HG02798 (cell line): ENCODE results near the gene CHRNB2.

Experiments used
- ATAC-seq: cut with Tn5 transposase; IDR thresholded peaks from one replicate; pipeline ENCODE4 v1.9.1; 2021; ENCODE audit warnings: mild to moderate bottlenecking; ENCODE audit not compliant: unreplicated experiment, poor library complexity

Gene CHRNB2

GRCh38 chr1:154608397-154609270 is 41.1 kb downstream of the CHRNB2 start:
- ATAC-seq: no peak

- ATAC-seq: no peak
These were observed 42.1 kb downstream of the CHRNB2 start for GRCh38 chr1:154609398-154610380.

- no peak for ATAC-seq
These were observed 43.7 kb downstream of the CHRNB2 start for GRCh38 chr1:154611150-154611862.

GRCh38 chr1:154614247-154614646 is 46.7 kb downstream of the CHRNB2 start:
- ATAC-seq: no peak

- no peak for ATAC-seq
These were observed 47.3 kb downstream of the CHRNB2 start for GRCh38 chr1:154614901-154615300.

GRCh38 chr1:154615411-154615810 is 47.8 kb downstream of the CHRNB2 start:
- ATAC-seq: no peak

GRCh38 chr1:154616659-154617345 is 49.2 kb downstream of the CHRNB2 start:
- no peak for ATAC-seq

GRCh38 chr1:154619181-154619948 is 51.8 kb downstream of the CHRNB2 start:
- ATAC-seq: no peak

GRCh38 chr1:154620751-154621150 is 53.2 kb downstream of the CHRNB2 start:
- no peak for ATAC-seq

GRCh38 chr1:154621875-154622274 is 54.3 kb downstream of the CHRNB2 start:
- ATAC-seq: no peak

- no peak for ATAC-seq
These were observed 55.0 kb downstream of the CHRNB2 start for GRCh38 chr1:154622503-154623039.

GRCh38 chr1:154623358-154623757 is 55.8 kb downstream of the CHRNB2 start:
- no peak for ATAC-seq

- no peak for ATAC-seq
These were observed 57.4 kb downstream of the CHRNB2 start for GRCh38 chr1:154624746-154625643.

GRCh38 chr1:154626456-154627256 is 59.1 kb downstream of the CHRNB2 start:
- no peak for ATAC-seq

GRCh38 chr1:154627257-154628120 is 59.9 kb downstream of the CHRNB2 start:
- ATAC-seq: peak; percentile 73

GRCh38 chr1:154628121-154628405 is 60.5 kb downstream of the CHRNB2 start:
- peak; percentile 10 for ATAC-seq
